Gastroesophageal sphincter (tissue), 4 donors: ENCODE results near the gene CD300A. TPM values are rescaled to one million over a fixed set of nuclear protein-coding genes. Genes with fewer than 3 reads are reported as not detected.

ENCODE experiments used
- ATAC-seq: fragments of 150-250 bp; one replicate; pipeline ENCODE4 v1.9.1; 2016; ENCODE audit warnings: mild to moderate bottlenecking, moderate library complexity
- H3K27ac ChIP-seq, 4 donors: fragments of 200-600 bp; sonication (generic) in 3 of 4; 1 replicate in 3 of 4; 2 replicates in 1 of 4; pipeline ENCODE4 v1.5.1; 2016 to 2019
- H3K27me3 ChIP-seq: fragments of 200-600 bp; sonication (generic); one replicate; pipeline ENCODE4 v1.5.1; 2019
- H3K36me3 ChIP-seq, 2 donors: fragments of 200-600 bp; sonication (generic); one replicate each; pipeline ENCODE4 v1.5.1; 2019; ENCODE audit warnings: control low read depth in 1 of 2
- H3K4me1 ChIP-seq, 3 donors: fragments of 200-600 bp; sonication (generic); 1 replicate in 2 of 3; 2 replicates in 1 of 3; pipeline ENCODE4 v1.5.1; 2016 to 2019; ENCODE audit warnings: control low read depth in 2 of 3
- H3K4me3 ChIP-seq, 2 donors: fragments of 200-600 bp; sonication (generic); one replicate each; pipeline ENCODE4 v1.5.1; 2019; ENCODE audit warnings: mild to moderate bottlenecking in 1 of 2, moderate library complexity in 1 of 2
- H3K9me3 ChIP-seq, 3 donors: fragments of 200-600 bp; sonication (generic); one replicate each; pipeline ENCODE4 v1.5.1; 2017 to 2019; ENCODE audit warnings: control low read depth in 2 of 3
- EP300 ChIP-seq: sonication (generic); formaldehyde crosslinking; IDR thresholded peaks from one replicate; pipeline ENCODE4 v1.6.1; 2017; ENCODE audit warnings: antibody characterized with exemption, mild to moderate bottlenecking
- POLR2A ChIP-seq, 2 donors: fragments of 450-650 bp; IDR thresholded peaks; one replicate each; pipeline ENCODE4 v1.6.1; 2017; ENCODE audit warnings: antibody characterized with exemption in 2 of 2, mild to moderate bottlenecking in 2 of 2, moderate library complexity in 1 of 2
- POLR2AphosphoS5 ChIP-seq: sonication (generic); formaldehyde crosslinking; IDR thresholded peaks from one replicate; pipeline ENCODE4 v1.6.1; 2017; ENCODE audit warnings: antibody characterized with exemption
- WGBS, 2 donors: methylation state at CpG; one replicate each; pipeline ENCODE4 v1.1.5; 2018; ENCODE audit warnings: low coverage in 1 of 2; 5-methylcytosine and 5-hydroxymethylcytosine counted together
- total RNA-seq, 4 donors: library from RNA; depleted of rRNA; stranded (reverse); fragments of >200 nt; gene quantifications; one replicate each; pipeline ENCODE4 v1.1.0, GENCODE V29; 2016
- TF ChIP-seq, protein P1 (sequence below), 4 experiments: fragments of 200-600 bp in 2 of 4; fragments of 450-650 bp in 2 of 4; sonication (generic) in 1 of 4; IDR thresholded peaks; one replicate each; pipeline ENCODE4 v1.5.1; 2017 to 2019; ENCODE audit warnings: antibody characterized with exemption in 4 of 4, mild to moderate bottlenecking in 2 of 4, moderate library complexity in 2 of 4

The CD300A gene
- total RNA-seq, 4 donors from 2014 or later, result 2.0 to 5.8 (median 3.1) TPM

DNA sequence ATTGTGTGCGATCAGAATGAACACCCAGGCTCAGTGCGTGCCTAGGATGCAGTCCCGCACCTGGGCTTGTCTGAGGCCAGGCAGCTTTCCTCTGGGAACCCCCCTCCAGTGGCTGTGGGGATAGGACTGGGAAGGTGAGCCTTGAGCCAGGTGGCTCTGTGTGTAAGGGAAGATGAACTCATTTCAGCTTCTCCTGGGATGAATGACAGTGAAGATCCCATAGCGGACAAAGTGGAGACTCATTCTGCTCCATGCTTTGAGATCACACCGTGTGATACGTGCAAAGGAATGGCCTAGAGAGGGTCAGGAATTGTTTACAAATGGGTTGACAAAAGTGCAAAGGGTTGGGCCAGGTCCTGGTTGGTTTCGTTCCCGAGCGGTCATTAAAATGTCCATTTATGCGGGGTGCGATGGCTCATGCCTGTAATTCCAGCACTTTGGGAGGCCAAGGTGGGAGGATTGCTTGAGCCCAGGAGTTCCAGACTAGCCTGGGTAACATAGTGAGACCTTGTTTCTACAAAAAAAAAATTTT lies 18.7 kb upstream of the CD300A start:
- peak overlapping the region in 2 of 4 donors; percentile 56 to 64 for H3K27ac ChIP-seq
- no peak for TF ChIP-seq EP300
- WGBS, 2 donors, result 80 to 92% methylated on average over 8 of the region's 11 CpGs
- H3K36me3 ChIP-seq, result peaks cover 0 to 12% of the 10 kb centered on the region in 2 donors
- no peak overlapping the region for H3K4me3 ChIP-seq
- peaks cover 0 to 66% (median 27%) of the 10 kb centered on the region in 3 donors for H3K4me1 ChIP-seq
- H3K9me3 ChIP-seq, result no peaks in the 10 kb centered on the region
- no peak for ATAC-seq
- H3K27me3 ChIP-seq, result no peaks in the 10 kb centered on the region

DNA sequence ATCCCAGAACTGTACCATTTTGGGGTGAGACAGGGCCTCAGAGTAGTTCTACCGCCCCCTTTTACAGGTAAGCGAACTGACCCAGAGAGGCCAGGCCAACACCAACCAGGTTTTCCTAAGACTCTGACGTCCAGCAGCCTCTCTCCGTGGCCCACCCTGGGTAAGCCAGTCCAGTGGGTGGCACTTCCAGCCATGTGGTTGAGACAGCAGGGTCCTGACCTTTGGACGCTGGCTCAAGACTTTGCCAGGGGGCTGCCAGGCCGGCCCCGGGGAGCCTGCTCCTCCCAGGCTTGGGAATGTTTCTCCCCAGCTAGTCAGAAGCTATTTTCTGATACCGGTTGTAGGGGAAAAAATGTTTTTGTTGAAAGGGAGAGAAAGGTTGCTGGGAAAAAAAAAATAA lies 17.7 kb upstream of the CD300A start:
- ATAC-seq, result no peak
- no peaks in the 10 kb centered on the region for H3K9me3 ChIP-seq
- H3K27ac ChIP-seq, result peak overlapping the region in 3 of 4 donors; percentile 43 to 64 (median 60)
- TF ChIP-seq POLR2AphosphoS5 (no peak), EP300 (no peak), POLR2A (IDR thresholded peaks at IDR 0.05) (no peak)
- TF ChIP-seq, protein P1, sequence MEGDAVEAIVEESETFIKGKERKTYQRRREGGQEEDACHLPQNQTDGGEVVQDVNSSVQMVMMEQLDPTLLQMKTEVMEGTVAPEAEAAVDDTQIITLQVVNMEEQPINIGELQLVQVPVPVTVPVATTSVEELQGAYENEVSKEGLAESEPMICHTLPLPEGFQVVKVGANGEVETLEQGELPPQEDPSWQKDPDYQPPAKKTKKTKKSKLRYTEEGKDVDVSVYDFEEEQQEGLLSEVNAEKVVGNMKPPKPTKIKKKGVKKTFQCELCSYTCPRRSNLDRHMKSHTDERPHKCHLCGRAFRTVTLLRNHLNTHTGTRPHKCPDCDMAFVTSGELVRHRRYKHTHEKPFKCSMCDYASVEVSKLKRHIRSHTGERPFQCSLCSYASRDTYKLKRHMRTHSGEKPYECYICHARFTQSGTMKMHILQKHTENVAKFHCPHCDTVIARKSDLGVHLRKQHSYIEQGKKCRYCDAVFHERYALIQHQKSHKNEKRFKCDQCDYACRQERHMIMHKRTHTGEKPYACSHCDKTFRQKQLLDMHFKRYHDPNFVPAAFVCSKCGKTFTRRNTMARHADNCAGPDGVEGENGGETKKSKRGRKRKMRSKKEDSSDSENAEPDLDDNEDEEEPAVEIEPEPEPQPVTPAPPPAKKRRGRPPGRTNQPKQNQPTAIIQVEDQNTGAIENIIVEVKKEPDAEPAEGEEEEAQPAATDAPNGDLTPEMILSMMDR (IDR thresholded peaks at IDR 0.05), result no peak
- H3K27me3 ChIP-seq, result no peaks in the 10 kb centered on the region
- no peak overlapping the region for H3K4me3 ChIP-seq
- peaks cover 0 to 12% of the 10 kb centered on the region in 2 donors for H3K36me3 ChIP-seq
- H3K4me1 ChIP-seq, result peaks cover 0 to 66% (median 27%) of the 10 kb centered on the region in 3 donors
- 83% methylated on average over 1 of the region's 8 CpGs; no CpG with 5 or more reads in 1 of the 2 donors for WGBS, 2 donors

DNA sequence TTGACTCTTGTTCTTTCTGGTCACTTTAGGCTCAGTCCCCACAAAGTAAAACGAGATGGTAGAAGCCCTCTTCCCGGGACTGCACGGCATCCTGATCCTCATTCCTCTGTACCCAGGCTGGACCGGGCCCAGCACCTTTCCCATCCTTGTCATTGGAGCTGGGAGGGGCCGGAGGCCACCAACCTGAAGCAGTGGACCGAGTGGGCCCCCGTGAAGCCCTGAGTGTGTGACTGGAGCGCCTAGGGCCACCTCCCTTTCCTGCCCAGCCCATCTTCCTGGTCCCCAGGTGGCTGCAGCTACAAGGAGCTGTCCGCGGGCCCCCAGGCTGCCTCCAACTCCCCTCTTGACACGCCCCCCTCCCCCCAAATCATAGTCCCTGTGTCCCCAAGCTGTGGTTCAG lies 17.1 kb upstream of the CD300A start:
- no peak for TF ChIP-seq EP300
- no peak for TF ChIP-seq POLR2AphosphoS5
- TF ChIP-seq, protein P1 (IDR thresholded peaks at IDR 0.05), result no peak
- TF ChIP-seq POLR2A (IDR thresholded peaks at IDR 0.05), result no peak
- H3K27ac ChIP-seq, result peak overlapping the region in 3 of 4 donors; percentile 43 to 64 (median 60)
- no peak overlapping the region for H3K4me3 ChIP-seq
- H3K36me3 ChIP-seq, result peaks cover 0 to 12% of the 10 kb centered on the region in 2 donors
- H3K4me1 ChIP-seq, result peaks cover 0 to 65% (median 23%) of the 10 kb centered on the region in 3 donors
- no peaks in the 10 kb centered on the region for H3K9me3 ChIP-seq
- H3K27me3 ChIP-seq, result no peaks in the 10 kb centered on the region
- 70 to 84% methylated on average over 3 to 7 of the region's 11 CpGs for WGBS, 2 donors
- no peak for ATAC-seq

DNA sequence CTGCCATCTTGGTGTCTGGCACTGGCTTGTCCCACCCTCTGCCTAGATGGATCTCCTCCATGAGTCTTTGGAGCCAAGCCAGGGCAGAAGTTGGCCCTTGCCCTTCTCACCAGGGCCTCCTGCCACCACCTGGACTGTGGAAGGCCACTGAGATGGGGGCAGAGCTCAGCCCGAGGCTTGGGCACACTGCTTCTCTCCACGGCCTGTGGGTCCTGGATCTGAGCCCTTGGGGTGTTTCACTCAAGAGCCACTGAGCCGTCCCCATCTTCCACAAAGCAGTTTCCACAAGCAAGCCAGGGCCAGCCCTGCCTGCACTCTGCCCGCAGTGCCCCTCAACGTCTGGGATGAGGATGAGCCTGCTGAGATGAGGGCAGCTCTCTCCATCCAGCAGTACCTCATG lies 16.7 kb upstream of the CD300A start:
- no CpG with 5 or more reads among the region's 5 CpGs for WGBS, 2 donors
- peaks cover 0 to 12% of the 10 kb centered on the region in 2 donors for H3K36me3 ChIP-seq
- H3K4me1 ChIP-seq, result peaks cover 0 to 65% (median 23%) of the 10 kb centered on the region in 3 donors
- TF ChIP-seq EP300 (no peak), POLR2AphosphoS5 (no peak), POLR2A (IDR thresholded peaks at IDR 0.05) (no peak)
- TF ChIP-seq, protein P1 (IDR thresholded peaks at IDR 0.05), result no peak
- no peak for ATAC-seq
- H3K27ac ChIP-seq, result peak overlapping the region in 3 of 4 donors; percentile 43 to 64 (median 60)
- no peaks in the 10 kb centered on the region for H3K9me3 ChIP-seq
- H3K27me3 ChIP-seq, result no peaks in the 10 kb centered on the region
- no peak overlapping the region for H3K4me3 ChIP-seq

DNA sequence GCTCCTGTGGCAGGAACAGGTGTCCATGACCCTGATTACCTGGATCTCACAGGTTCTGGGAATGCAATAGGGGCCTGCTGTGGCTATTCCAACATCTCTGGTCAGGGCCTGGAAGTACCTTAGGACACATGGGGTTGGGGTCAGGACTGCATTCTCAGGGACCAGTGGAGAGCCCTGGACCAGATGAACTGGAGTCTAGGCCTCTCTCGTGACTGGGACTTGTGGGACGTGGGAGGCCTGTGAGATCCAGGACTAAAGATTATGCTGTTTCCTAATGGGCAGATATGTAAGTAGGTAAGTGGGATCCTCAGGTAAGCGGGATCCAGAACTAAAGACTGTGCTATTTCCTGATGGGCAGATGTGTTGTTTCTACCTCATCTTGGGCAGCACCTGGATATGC lies 16.2 kb upstream of the CD300A start:
- H3K27ac ChIP-seq, result peak overlapping the region in 1 of 4 donors; percentile 64
- no peaks in the 10 kb centered on the region for H3K27me3 ChIP-seq
- WGBS, 2 donors, result 94% methylated on average over 3 of the region's 3 CpGs
- no peak for ATAC-seq
- no peak for TF ChIP-seq POLR2AphosphoS5
- no peak for TF ChIP-seq POLR2A (IDR thresholded peaks at IDR 0.05)
- H3K36me3 ChIP-seq, result peaks cover 0 to 12% of the 10 kb centered on the region in 2 donors
- no peaks in the 10 kb centered on the region for H3K9me3 ChIP-seq
- no peak overlapping the region for H3K4me3 ChIP-seq
- H3K4me1 ChIP-seq, result peaks cover 0 to 65% (median 25%) of the 10 kb centered on the region in 3 donors

DNA sequence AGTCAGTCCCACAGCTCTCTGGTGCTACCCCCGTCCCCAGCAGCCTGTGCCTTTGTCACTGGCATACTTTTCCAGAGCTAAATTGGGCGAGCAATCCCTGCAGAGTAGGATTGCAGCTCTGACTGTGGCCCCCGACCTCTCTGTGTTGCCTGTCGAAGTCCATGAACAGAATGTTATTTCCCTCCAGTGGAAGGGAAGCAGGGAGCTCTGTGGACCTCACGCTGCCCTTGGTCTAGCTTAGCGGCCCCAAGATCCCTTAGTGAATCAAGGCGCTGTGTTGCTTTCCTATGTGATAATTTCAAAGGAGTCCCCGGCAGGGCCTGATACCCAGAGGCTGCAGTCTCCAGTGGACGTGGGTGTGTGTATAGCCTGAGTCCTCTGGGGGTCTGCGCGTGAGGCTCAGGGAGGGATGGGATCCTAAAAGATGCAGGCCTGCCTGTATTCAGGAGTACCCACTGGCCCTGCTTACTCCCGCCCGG lies 15.5 kb upstream of the CD300A start:
- 92% methylated on average over 5 of the region's 13 CpGs; no CpG with 5 or more reads in 1 of the 2 donors for WGBS, 2 donors
- Histone ChIP-seq H3K4me3 (no peak overlapping the region), H3K4me1 (peaks cover 0 to 64% (median 25%) of the 10 kb centered on the region in 3 donors), H3K9me3 (no peaks in the 10 kb centered on the region), H3K27me3 (no peaks in the 10 kb centered on the region), H3K27ac (peak overlapping the region in 2 of 4 donors; percentile 14 to 64), H3K36me3 (peaks cover 0 to 12% of the 10 kb centered on the region in 2 donors)
- TF ChIP-seq POLR2A (IDR thresholded peaks at IDR 0.05) (no peak), EP300 (no peak), POLR2AphosphoS5 (no peak)
- TF ChIP-seq, protein P1 (IDR thresholded peaks at IDR 0.05), result no peak
- no peak for ATAC-seq
